ENCODE results near the gene CPED1.
A peak's percentile ranks its signal among the peaks of the same experiment; 100 is the strongest.
"Not testable (repeated sequence)": the region's sequence is repeated elsewhere in the genome, so short reads cannot be mapped to it uniquely, and the experiment has no call there.

CPED1 gene

DNA sequence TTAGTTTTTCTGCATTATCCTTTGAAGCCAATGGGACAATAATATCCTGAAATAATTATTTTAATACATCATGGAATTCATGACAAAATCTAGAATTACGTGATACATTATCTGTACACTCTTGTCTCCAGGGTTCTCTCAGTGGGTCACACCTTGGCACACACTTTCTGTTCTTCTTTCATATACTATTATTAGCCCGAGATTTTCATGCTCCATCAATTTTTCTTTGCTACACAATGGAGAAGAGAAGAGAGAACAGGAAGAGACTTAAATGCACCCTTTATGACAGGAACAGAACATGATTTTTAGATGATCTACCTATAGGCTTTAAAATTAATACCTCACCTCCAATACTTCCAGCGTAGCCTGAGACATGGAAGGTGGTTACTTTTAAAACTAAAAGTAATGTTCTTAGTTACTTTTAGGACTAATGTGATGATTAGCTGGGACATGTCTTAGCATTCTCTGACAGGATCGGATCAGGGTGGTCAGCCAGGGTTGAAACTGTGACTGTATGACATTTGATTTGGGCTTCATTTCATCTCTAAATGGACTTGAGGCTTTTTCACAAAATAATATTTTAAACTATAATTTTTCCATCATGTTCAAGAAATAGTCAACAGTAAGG is 192.0 kb downstream of the CPED1 start:
- no peak for FAIRE-seq
- no peak for DNase-seq (ENCODE audit: low spot score)

DNA sequence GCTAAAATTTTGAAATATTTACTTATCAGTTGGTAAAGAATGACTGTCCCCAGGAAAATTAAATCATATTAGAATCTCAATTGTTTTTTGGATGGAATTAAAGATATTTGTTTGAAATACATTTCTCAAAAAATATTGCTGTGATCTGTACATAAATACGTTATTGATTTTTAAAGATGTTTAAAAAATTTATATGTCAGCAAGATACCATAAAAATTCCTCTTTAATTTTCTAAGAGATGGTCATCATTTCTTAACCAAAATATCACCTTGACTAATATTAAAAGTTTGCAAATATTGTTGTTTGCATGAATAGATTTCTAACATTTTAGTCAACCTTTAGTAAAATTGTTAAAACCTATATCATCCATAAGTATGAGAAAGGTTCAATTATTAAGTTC is 192.8 kb downstream of the CPED1 start:
- FAIRE-seq (peak; percentile 51), DNase-seq (ENCODE audit: low spot score) (no peak)

- DNase-seq (ENCODE audit: low spot score) (no peak), FAIRE-seq (no peak)
Observed at GRCh38 chr7:121182281-121182680, 193.8 kb downstream of the CPED1 start.

DNA sequence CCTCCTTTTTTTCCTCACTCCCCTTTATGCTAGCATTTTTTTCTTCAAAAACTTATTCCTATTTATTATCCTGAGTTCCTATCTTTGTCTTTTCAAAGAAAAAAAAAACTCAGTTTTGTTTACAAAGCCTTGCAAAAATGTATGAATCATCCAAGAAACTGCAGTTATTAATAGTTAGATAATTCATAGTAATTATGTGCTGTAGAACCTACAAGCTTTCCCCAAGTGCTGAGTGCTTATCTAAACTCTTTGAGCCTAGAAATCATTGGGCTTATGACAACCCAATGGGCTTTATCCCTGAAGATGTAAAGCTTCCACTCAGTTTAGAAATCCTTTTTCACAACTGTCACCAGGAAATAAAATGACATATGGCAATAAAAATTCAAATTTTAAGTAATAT is 194.4 kb downstream of the CPED1 start:
- DNase-seq (ENCODE audit: low spot score) (no peak), FAIRE-seq (no peak)

- not testable (repeated sequence) for FAIRE-seq; DNase-seq (ENCODE audit: low spot score)
Observed at GRCh38 chr7:121183883-121184282, 195.4 kb downstream of the CPED1 start.

- FAIRE-seq (no peak), DNase-seq (ENCODE audit: low spot score) (no peak)
Observed at GRCh38 chr7:121186746-121187145, 198.2 kb downstream of the CPED1 start.

GRCh38 chr7:121187222-121187621 is 198.7 kb downstream of the CPED1 start:
- no peak for DNase-seq (ENCODE audit: low spot score)

DNA sequence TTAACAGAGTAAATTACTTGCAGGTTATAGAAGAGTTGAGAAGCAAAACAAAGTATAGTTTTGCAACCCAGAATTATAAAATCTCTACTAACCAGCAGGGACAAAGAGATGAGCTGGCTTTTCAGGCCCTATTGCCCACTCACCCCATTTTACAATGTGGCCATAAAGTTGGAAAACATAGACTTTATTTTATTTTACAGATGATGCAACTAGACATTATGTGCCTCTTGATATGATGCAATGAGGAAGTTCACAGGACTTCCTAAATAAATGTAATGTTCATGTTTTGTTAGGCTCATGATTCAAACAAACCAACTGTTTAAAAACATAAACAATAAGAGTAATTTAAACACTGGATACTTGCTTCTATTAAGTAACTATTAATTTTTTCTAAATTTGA is 199.2 kb downstream of the CPED1 start:
- FAIRE-seq = peak; percentile 48

More at GRCh38 chr7:121187222-121187621, 198.7 kb downstream of the CPED1 start:
- FAIRE-seq = no peak

DNA sequence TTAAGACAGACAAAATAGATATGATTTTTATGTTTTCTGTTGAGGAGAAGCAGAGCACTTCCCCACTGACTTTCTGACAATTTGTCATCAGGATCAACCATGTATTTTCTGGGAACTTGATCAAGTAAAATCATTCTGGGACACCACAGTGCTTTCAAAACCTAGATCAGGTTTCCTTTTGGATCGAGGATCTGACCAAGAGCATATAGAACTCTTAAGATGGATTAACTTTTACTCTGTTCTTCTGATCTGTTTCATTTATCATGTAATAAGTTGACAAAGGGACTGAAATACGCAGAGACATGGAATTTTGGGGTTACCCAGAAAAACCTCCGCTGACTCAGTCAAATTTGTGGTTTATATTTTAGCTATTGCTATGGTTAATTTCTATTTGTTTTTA is 204.3 kb downstream of the CPED1 start:
- DNase-seq (ENCODE audit: low spot score) (no peak), FAIRE-seq (no peak)

More for the DNA sequence above, 199.2 kb downstream of the CPED1 start:
- no peak for DNase-seq (ENCODE audit: low spot score)

- FAIRE-seq (peak; percentile 64), DNase-seq (ENCODE audit: low spot score) (no peak)
Observed at GRCh38 chr7:121195010-121195409, 206.5 kb downstream of the CPED1 start.

DNA sequence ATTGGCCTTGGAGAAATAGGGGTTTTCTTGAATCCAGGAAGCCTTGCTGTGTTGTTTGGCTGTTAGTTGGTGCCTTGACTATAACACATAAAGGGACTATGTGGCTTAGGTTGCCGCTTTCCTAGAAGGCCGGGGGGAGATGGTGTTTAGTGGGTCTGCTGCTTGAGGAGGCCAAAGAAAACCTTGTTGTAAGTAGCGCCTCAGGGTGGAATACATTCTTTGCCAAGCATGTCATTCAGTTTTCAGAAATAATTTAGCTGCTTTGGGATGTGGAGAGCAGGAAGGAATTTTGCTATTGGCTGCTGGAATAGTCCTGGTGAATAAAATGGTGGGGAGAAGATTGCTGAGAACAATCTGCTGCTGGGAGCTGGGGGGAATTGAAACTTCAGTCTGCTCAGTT is 207.4 kb downstream of the CPED1 start:
- DNase-seq (ENCODE audit: low spot score) (no peak), FAIRE-seq (no peak)

DNA sequence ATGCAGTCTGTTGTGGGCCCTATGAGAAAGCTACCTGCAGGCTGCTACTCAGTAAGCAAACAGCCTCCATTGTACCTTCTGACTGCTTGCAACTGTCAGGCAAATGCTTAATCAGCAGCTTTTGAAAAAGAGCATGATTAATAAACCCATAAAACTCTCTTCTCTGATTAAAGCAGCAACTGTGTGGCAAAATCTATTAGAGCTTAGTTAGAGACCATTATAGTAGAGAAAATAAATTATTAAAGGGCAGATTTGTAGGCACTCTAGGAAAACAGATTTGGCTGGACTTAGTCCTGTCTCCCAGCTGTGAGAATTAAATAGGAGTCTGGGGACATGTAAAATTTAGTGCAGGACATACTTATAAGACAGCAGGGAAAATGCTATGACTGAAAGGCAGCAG is 207.8 kb downstream of the CPED1 start:
- DNase-seq (ENCODE audit: low spot score) (no peak), FAIRE-seq (no peak)

GRCh38 chr7:121197455-121197854 is 208.9 kb downstream of the CPED1 start:
- no peak for DNase-seq (ENCODE audit: low spot score)
- no peak for FAIRE-seq

DNA sequence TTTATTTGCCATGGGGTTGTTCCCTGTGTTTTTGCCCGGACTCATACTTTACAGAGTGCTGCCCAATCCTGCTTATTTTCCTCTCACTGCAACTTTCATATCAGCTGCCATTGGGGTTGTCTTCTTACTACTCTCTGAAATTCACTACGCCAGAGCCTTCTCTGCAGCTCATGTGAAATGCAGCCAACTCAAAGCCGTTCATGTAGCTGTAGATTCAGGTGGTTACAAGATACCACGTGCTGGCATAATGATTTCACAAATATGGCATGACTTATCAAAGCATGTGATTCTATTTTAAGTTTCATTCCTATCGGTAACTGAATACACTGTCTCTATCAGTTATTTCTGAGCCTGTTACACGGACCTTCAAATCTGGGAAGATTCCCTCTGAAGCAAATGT is 210.0 kb downstream of the CPED1 start:
- FAIRE-seq = no peak
- no peak for DNase-seq (ENCODE audit: low spot score)

DNA sequence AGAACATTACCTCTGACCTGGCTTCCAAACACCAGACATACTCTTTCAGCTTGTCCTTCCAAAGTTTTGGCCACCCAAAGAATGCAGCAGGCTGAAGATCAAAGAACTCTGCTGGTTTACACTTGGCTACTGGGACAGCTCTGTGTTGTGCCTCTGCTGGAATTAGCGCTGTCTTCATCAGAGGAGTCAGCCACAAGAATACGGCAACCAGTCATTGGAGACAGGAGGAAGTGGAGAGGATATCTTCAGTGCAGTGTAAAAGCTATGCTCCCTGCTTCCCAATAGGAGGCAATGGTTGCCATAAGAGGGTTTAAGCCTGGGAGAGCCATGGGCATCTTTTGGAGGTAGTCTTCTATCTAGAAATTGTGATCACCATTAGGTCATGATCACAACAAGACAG is 213.6 kb downstream of the CPED1 start:
- no peak for DNase-seq (ENCODE audit: low spot score)
- FAIRE-seq = no peak

DNA sequence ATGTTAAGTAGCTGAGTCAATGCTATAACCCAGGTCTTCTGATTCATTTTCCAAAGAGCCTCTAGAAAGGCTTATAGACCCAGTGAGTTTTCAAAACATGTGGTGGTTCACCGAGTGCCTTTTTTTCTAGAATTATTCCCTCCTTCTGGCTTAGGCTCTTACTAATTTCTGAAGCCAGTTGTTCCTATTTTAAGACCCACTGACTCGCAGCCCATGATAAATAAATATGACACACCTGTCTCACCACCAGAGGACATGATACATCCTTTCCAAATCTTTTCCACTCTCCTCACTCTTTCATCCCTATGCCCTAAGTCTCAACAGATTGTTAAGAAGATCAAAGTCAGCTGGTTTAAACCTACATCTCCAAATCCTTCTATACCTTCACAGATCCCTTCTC is 214.3 kb downstream of the CPED1 start:
- no peak for FAIRE-seq
- DNase-seq (ENCODE audit: low spot score) = no peak

DNA sequence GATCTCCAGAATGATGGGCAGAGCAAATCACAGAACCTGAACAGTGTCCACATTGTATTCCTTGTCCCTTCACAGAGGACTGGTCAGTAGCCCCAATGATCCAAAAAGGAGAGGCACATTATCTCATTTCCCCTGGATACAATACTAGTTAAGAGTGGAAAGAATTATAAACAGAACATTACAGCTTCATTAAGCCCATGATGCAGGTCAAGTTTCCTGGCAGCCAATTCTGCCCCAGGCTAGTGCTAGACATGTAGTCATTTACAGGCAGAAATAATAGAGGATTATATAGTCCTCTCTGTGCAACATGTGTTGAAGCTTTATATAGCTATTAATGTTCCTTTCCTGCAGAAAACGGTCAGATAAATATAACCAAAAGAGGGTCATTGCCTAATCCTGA is 216.0 kb downstream of the CPED1 start:
- DNase-seq (ENCODE audit: low spot score) (no peak), FAIRE-seq (no peak)

- no peak for FAIRE-seq
- DNase-seq (ENCODE audit: low spot score) = no peak
Observed at GRCh38 chr7:121205777-121206176, 217.3 kb downstream of the CPED1 start.

- DNase-seq (ENCODE audit: low spot score) (no peak), FAIRE-seq (no peak)
Observed at GRCh38 chr7:121211253-121211652, 222.7 kb downstream of the CPED1 start.

- FAIRE-seq (no peak), DNase-seq (ENCODE audit: low spot score) (no peak)
Observed at GRCh38 chr7:121212036-121212435, 223.5 kb downstream of the CPED1 start.

GRCh38 chr7:121214657-121215056 is 226.1 kb downstream of the CPED1 start:
- DNase-seq (ENCODE audit: low spot score) (no peak), FAIRE-seq (no peak)

DNA sequence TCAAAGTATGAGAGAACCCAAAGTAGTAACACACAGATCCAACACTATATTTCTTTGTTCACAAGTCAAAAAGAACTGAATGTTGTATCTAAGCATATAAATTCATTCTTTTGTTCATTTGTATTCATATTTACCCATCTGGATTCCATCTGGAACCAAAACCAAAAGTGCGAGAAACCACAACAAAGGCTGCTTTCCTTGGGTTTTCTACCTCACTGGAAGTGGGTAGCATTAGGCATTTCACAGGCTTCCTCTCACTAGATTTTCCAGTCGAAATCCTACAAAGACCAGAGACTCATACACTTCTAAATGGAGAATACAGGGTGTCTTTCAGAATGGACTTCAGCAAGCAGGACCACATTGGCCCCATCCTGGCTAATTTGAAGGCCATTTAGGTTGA is 230.5 kb downstream of the CPED1 start:
- DNase-seq (ENCODE audit: low spot score) = no peak
- no peak for FAIRE-seq

- not testable (repeated sequence) for FAIRE-seq; DNase-seq (ENCODE audit: low spot score)
Observed at GRCh38 chr7:121221108-121221507, 232.6 kb downstream of the CPED1 start.

DNA sequence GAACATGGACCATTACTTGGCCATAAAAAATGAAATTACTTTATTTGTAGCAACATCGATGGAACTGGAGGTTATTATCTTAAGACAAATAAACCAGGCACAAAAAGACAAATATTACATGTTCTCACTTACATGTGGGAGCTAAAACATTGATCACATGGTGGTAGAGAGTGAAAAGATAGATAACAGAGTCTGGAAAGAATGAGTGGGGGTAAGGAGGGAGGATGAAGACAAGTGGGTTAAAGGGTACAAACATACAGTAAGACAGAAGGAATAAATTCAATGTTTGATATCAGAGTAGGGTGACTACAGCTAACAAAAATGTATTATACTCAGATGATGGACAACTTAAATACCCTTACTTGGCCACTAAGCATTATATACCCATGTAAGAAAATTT is 240.3 kb downstream of the CPED1 start:
- DNase-seq (ENCODE audit: low spot score) (no peak), FAIRE-seq (no peak)

Measured in RCC 7860 (cell line).